Measurements from ENCODE around the gene GOLGA1. TPM values are rescaled to one million over a fixed set of nuclear protein-coding genes. Genes with fewer than 3 reads are reported as not detected.

Gene GOLGA1
- total and polyA plus RNA-seq, 2 of the 13 experiments (the other 11 are each of a cell fraction or from before 2014, with no cell fraction given), result 12.7 to 15.9 TPM

- no peak for TF ChIP-seq RORA (CRISPR knock-in tag; IDR thresholded peaks at IDR 0.05)
- no peak for TF ChIP-seq REPIN1 (CRISPR knock-in tag; IDR thresholded peaks at IDR 0.05; ENCODE audit: borderline replicate concordance, low read depth)
- TF ChIP-seq NKX3-1 (CRISPR knock-in tag; IDR thresholded peaks at IDR 0.05), result no peak
- TF ChIP-seq, protein P1, sequence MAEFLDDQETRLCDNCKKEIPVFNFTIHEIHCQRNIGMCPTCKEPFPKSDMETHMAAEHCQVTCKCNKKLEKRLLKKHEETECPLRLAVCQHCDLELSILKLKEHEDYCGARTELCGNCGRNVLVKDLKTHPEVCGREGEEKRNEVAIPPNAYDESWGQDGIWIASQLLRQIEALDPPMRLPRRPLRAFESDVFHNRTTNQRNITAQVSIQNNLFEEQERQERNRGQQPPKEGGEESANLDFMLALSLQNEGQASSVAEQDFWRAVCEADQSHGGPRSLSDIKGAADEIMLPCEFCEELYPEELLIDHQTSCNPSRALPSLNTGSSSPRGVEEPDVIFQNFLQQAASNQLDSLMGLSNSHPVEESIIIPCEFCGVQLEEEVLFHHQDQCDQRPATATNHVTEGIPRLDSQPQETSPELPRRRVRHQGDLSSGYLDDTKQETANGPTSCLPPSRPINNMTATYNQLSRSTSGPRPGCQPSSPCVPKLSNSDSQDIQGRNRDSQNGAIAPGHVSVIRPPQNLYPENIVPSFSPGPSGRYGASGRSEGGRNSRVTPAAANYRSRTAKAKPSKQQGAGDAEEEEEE (CRISPR knock-in tag; IDR thresholded peaks at IDR 0.05; ENCODE audit: borderline replicate concordance), result no peak
Observed at GRCh38 chr9:124946167-124946566, 5.3 kb upstream of the GOLGA1 start (continued).

DNA sequence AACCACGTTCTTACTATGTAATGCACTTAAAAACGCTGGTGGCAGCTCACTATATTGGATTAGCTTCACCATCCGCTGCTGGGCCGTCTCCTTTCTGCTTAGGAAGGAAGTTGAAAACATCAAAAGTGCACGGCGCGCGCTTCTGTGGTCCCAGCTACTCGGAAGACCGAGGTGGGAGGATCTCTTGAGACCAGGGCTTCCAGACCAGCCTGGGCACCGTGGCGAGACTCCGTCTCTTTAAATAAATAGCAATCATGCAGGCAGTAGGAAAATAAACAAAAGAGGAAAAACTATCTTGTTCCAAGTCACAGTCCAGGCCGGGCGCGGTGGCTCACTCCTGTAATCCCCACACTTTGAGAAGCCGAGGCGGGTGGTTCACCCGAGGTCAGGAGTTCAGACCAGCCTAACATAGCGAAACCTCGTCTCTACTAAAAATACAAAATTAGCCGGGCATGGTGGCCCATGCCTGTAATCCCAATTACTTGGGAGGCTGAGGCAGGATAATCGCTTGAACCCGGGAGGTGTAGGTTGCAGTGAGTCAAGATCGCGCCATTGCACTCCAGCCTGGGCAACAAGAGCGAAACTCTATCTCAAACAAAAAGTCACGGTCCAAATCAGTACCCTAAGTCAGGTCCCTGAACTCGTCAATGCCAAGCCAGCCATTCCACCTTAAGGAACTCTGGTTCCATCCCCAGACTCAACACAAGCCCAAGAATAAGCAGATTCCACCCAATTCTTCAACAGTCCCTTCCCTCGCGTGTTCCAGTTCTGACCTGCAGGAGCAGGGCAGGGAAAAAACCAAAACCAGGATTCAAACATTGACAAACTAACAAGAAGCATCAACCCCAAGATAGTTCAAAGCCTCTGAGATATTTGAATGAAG, 1.0 kb upstream of the GOLGA1 start:
- BruUV-seq (replicated peaks), result no TSS peak
- peaks cover 0 to 7% of the 10 kb centered on the region in 2 experiments; a peak in 1 of 5 replicates for H3K36me3 ChIP-seq (replicated peaks in 1 of 2; ENCODE audit: control insufficient read depth in 1 of 2, insufficient read depth in 2 of 2, low read length in 2 of 2)
- H3K27ac ChIP-seq (ENCODE audit: extremely low read length, insufficient read depth, low read length), result peak overlapping the region; percentile 100
- H3K4me3 ChIP-seq (replicated peaks in 1 of 3; ENCODE audit: insufficient read depth in 1 of 3, low read depth in 2 of 3, low read length in 3 of 3), result peak overlapping the region; percentile 84 to 99 (median 94)
- no peaks in the 10 kb centered on the region for H4K20me1 ChIP-seq (ENCODE audit: insufficient read depth, low read length)
- intact Hi-C loops (cut with micrococcal nuclease; ENCODE audit: unreplicated experiment) (loop anchor here (1.0 to 2.0 kb wide), 2 partner anchors 73 to 201 kb away; partner anchors contain the start of gene SCAI), in situ Hi-C loops (cut with HindIII; ENCODE audit: extremely low pct_ligation_motif_present, low pct_unique_long_range_greater_than_20kb) (no loop called here)
- DNase-seq (ENCODE audit: low spot score) (peak; percentile 29), ATAC-seq (peak; percentile 46), FAIRE-seq (no peak)
- H3K27me3 ChIP-seq (ENCODE audit: control insufficient read depth in 1 of 2, insufficient read depth in 2 of 2, low read length in 2 of 2), result no peaks in the 10 kb centered on the region; a peak in 1 of 5 replicates
- peak overlapping the region; percentile 88 for H3K4me2 ChIP-seq (ENCODE audit: low read depth, low read length)
- POLR2A ChIA-PET, result interaction anchor here (1.1 to 1.3 kb wide), 4 partner anchors 8 to 200 kb away, joined by 3 to 14 read pairs (median 4); partner anchors contain the start of gene RPL35
- H3K9me3 ChIP-seq (ENCODE audit: low read length), result no peaks in the 10 kb centered on the region
- peaks cover 6% of the 10 kb centered on the region for H3K79me2 ChIP-seq (ENCODE audit: insufficient read depth, low read length)
- 3% methylated on average over 29 of the region's 31 CpGs for WGBS (ENCODE audit: low lambda C conversion rate)
- peak overlapping the region; percentile 99 for H3K9ac ChIP-seq (ENCODE audit: insufficient read depth, low read depth, low read length)
- CTCF ChIA-PET (ENCODE audit: low intra/inter-chr PET ratio, low total read pairs), result no interaction called here
- H2AFZ ChIP-seq (ENCODE audit: low read length), result no peak overlapping the region
- peaks cover 23% of the 10 kb centered on the region for H3K4me1 ChIP-seq (ENCODE audit: insufficient read depth, low read length)
- TF ChIP-seq ZNF589 (CRISPR knock-in tag; conservative IDR thresholded peaks at IDR 0.05), result no peak
- TF ChIP-seq NR2F6 (IDR thresholded peaks at IDR 0.05), result peak; percentile 6; the same call in 1 of the 2 replicates
- no peak for TF ChIP-seq NR2F6 (CRISPR knock-in tag; IDR thresholded peaks at IDR 0.05)
- no peak for TF ChIP-seq ZNF280B (CRISPR knock-in tag; IDR thresholded peaks at IDR 0.05; ENCODE audit: borderline replicate concordance)
- TF ChIP-seq PTBP1 (IDR thresholded peaks at IDR 0.05; ENCODE audit: low read depth, low read length, poor library complexity, severe bottlenecking), result no peak
- peak; percentile 15; the same call in 1 of the 2 replicates for TF ChIP-seq SNAPC4 (CRISPR knock-in tag; IDR thresholded peaks at IDR 0.05)
- TF ChIP-seq ZEB1 (IDR thresholded peaks at IDR 0.05; ENCODE audit: insufficient replicate concordance, low read depth), result peak; percentile 55
- TF ChIP-seq ZNF501 (CRISPR knock-in tag; IDR thresholded peaks at IDR 0.05), result 0 out of 2 replicates have a peak, but pooled peaks have one; percentile 5
- TF ChIP-seq RFXANK (CRISPR knock-in tag; IDR thresholded peaks at IDR 0.05), result no peak

Data from HepG2 (cell line).